GM19438 (cell line): ENCODE results near the gene CCDC91.

Experiments used
- ATAC-seq: cut with Tn5 transposase; IDR thresholded peaks from one replicate; pipeline ENCODE4 v1.9.1; 2021; ENCODE audit warnings: low read depth; ENCODE audit not compliant: unreplicated experiment

The CCDC91 gene

DNA sequence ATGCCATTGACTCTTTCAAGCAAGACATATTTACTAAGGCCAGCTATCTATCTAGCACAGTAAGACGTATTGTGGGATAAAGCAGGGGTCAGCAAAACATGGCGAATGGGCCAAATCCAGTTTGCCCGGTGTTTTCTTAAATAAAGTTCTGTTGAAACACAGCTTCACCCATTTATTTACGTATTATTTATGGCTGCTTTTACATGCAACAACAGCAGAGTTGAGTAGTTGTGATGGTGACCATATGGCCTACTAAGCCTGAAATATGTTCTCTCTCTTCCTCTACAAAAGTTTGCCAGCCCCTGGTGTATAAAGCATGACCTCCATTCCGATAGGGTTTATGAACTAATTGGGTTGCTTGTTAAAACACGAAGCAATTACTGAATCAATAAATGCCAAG, 322.1 kb downstream of the CCDC91 start:
- no peak for ATAC-seq

DNA sequence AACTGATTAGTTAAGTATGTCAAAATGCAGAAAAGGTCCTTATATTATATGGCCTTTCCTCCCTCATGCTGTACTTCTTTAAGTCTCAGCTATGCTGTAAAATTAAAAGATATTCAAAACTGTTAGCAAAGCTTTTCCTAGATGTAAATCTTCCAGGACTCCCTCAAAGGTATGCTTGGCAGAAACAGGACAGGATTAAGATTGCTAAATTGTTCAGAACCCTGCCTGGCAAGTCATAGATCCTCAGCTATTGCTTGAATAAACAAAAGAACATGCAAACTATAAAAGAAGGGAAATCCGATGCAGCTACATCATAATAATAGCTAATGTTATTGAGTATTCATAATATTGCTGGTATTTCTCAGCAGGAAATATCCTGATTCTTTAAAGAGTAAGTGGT, 322.6 kb downstream of the CCDC91 start:
- no peak for ATAC-seq

DNA sequence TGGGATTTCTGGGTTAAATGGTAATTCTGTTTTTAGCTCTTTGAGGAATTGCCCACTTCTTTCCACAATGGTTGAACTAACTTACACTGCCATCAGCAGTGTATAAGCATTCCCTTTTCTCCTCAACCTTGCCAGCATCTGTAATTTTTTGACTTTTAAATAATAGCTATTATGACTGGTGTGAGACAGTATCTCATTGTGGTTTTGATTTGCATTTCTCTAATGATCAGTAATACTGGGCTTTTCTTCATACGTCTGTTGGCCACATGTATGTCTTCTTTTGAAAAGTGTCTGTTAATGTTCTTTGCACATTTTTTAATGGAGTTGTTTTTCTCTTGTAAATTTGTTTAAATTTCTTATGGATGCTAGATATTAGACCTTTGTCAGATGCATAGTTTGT, 323.7 kb downstream of the CCDC91 start:
- ATAC-seq = no peak

DNA sequence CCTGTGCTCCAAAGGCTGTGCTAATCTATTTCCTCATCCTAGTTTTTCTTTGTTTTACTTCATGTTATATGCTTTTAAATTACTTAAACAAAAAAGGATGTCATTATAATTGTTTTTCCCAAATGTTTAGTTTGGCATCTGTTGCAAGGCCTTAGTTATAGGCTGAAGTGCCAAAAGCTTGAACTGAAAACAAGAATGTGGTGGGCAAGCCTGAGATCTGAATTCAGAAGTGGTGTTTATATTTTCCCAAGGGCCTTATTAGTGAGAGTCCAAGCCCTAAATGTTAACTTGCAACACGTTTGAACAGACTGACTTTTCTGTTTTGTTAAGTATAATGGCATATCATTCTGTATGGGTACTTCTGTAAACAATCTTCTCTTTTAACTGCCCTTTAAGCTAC, 326.8 kb downstream of the CCDC91 start:
- ATAC-seq = no peak

DNA sequence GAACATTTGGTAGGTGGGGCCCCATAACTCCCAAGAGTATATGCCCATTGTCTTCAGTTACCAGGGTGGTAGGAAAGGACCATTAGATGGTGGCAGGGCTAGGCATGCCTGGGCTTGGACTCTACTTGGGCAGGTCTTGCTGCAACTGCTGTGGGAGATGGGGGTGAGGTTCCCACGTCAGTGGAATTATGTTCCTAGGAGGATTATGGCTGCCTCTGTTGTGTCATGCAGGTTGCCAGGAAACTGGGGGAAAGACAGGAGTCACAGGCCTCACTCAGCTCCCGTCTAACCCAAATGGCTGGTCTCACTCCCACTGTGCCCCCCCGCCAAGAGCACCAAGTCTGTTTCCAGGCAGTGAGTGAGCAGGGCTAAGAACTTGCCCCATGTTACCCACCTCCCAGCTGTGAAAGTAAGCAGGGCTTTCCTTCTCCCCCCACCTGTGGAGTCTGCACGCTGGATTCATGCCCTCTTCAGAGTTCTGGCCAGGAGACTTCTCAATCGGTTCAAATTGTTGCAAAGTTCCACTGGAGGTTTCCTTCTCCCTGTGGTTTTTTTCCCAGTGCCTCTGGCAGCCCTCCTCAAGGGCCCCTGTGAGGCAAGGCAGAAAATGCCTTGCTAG, 337.5 kb downstream of the CCDC91 start:
- no peak for ATAC-seq

DNA sequence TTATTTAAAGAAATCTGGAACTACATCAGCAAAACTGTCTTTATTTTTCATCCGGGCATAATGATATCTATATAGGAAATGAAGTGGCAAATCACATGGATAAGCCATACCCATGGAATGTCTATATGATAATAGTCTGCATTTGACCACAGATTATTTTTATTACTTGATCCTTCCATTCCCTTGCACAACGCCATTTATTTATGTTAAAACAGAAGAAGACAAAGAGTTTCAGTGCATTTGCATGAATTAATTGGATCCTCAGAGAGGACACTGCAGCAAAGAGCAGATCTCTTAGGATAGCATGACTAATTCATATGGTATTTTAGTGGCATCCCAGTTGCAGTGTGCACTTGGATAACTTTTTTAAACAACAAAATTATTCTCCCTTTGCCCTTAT, 345.0 kb downstream of the CCDC91 start:
- no peak for ATAC-seq

DNA sequence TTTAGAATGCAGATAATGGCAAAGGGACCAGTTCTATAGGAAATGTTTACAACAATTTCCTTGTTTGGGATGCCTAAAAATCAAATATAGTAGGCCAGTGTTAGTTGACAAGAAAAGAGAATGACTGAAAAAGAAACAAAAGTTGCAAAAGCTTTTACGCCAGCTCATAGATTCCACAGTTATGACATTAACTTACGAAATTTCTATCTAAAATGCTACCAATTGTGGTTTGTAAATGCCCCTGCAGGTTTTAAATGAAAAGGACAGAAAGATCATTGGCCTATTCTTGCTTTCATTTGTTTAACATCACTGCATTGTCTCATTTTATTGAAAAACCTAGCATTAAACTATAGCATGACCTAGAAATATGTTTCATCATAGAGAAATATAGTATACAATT, 345.8 kb downstream of the CCDC91 start:
- ATAC-seq = no peak

DNA sequence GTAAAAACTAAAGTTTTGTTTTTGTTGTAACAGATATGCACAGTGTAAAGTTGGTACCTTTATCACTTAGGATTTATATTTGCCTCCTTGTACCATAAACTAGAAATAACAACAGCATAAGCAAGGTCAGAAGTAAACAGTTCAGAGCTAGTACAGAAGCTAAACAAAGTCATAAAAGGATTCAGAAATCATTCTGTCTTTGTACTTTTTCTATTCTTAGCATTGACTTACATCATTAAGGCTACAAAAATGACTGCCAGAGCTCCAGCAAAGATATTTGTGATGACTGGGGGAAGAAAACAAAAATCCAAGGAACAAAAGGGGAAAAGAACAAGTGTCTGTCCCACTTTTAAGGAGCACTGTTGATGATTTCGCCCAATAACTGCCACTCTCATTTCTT, 347.2 kb downstream of the CCDC91 start:
- no peak for ATAC-seq

DNA sequence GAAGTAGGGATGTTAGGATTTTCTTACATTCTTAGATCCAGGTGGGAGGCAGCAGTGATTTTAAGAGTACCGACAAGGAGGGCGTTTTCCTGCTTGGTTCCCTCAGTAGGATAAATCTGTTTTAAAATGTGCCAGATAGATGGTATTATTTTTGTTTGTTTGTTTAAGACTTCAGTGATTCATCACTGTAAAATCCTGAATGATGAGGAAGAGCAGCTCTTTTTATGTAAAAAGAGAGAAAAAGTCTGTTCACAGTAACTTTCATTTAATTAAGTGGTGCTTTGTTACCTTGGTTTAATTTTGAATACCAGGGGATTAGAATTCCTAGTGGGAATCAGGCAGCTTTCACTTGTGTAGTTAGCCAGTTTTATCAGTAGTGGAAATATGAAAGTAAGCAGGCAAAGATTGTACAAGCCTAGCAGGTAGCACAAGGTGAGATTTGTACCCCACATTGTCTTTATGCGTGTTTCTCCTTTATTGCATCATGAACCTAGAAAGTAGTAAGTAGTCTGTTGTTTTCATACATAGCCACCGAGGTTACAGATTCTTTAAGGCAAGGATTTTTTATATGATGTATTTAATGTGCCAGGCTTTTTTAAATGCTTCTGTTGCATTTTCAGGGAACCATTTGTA, 349.6 kb downstream of the CCDC91 start:
- ATAC-seq = no peak

DNA sequence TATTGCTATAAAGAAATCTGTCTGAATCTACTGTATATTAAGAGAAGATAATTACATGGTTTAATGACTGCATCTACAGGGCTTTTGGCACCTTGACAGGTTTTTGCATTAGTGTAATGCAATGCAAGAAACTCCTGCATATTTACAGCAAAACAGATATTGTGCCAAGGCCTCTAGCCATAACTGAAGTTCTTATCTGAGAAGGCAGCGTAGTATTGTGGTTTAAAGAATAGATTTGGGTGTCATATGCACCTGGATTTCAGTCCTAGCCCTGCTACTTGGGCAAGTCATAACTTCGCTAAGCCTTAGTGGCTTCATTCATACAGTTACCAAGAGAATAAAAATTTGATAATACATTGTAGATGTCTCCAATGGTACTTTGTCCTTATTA, 350.1 kb downstream of the CCDC91 start:
- ATAC-seq = no peak

DNA sequence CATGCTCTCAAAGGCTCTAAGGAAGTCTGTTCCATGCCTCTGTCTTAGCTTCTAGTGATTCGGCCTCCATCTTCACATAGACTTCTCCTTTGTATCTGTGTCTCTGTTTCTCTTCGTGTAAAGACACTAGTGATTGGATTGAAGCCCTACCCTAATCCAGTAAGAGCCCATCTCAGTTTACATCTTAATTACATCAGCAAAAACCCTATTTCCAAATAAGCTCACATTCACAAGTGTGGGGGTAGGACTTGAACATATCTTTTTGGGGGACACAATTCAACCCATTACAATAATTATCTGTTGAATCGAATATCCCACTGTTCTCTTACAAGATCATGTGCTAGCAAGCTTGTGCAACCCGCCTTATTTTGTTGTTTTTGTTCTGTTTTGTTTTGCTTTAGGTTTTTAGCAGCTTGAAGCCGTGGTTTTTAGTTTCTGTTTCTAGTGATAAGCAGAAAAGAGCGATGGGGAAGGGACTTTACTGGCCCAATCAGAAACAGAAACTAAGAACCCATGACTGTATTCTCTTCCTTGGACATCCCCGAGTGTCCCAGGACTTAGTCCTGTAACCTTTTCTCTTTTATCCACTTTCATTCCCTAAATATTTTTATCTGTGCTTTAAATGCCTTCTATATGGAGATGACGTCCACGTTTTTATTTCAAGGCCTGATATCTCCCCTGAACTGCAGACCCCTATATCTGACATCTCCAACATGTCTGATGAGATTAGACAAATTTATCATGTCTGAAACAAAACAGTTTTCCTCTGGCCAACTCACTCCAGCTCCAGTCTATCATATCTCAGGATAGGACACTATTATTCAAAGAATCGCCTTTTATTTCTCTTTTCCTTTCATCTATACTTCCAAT, 353.0 kb downstream of the CCDC91 start:
- peak; percentile 86 for ATAC-seq

DNA sequence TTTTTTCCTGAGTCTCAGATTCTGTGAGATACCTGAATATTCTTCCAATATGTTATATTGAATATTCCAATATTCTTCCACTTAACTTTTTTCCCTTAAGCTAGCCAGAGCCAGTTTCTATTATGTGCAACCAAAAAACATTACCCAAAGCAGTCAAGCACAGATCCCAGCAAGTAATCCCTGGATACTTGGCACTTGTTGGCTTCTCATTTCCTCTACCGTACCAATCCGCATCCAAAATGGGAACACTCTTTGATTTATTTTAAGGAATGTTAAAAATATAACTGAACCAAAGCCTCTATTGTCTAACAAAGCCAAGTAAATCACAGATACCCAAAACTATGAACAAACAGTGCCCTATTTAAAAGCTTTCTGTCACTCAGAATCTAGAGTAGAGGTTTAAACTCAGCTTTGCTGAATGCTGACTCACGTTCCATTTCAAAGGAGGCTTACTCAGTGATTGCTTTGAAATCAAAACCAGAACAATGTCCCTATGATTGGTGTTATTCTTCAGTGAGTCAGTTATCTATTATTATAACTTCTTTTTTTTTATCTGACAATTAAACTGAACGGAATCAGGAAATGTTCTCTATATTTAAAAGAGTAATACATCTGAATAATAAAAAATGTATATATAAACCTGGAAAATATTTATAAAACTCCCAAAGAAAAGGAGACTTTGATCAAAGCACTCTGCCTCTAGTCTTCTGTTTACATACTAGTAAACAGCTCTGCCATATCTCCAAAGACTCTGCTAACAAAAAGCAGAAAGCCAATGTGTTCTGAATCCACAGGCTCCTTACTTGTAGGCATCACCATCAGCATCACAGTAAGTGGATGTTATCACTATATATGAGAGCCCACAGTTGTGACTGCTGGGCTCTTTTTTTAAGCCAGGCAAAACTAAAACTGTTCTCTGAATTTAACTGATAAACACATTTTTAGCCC, 360.8 kb downstream of the CCDC91 start:
- no peak for ATAC-seq

DNA sequence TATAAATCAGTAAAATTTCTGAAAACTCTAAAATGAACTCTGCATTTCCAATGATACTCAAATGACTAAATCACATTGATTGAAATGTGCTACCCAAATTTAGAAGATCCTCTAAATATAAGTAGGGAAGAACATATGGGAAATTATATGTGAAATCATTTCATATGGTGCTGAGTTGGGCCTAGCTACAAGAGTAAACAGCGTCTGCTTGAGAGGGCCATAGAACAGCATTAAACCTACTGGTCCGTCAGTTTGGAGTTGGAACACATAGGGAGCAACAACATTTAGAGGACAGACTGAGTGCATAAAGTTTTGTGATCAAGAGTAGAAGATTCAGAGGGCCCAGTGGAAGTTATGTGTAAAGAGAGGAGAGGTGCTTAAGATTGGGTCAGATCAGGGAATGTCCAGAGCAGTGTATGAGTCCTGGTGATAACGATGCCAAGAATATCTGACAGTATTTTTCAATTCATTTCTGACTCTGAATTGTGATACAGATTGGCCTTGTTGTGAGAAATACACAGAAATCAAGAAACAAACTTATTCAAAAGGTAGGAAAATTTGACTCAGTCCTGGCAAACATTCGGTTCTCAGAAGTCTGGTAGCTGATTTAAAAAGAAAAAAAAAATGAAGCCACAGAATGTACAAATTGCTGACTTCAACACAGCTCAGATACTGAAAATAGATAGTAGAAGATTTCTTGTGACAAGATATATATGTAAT, 362.2 kb downstream of the CCDC91 start:
- no peak for ATAC-seq

DNA sequence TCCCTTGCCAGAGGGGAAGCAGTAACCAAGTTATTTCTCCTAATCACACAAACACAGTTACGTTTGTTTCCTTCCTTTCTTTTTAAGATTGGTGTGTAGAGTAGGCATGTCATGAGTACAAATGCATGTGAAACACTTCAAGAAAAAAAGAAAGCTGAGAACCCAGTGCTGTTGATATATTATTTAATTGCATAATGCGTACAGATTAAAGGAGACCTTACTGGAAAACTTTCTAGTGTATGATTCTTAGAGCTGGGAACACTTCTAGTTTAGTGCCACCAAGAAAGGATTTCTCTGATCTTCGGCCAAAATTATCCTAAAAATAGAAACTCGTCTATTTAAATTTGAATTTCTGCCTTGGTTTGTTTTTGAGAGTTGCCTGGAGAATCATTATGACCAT, 365.5 kb downstream of the CCDC91 start:
- no peak for ATAC-seq

DNA sequence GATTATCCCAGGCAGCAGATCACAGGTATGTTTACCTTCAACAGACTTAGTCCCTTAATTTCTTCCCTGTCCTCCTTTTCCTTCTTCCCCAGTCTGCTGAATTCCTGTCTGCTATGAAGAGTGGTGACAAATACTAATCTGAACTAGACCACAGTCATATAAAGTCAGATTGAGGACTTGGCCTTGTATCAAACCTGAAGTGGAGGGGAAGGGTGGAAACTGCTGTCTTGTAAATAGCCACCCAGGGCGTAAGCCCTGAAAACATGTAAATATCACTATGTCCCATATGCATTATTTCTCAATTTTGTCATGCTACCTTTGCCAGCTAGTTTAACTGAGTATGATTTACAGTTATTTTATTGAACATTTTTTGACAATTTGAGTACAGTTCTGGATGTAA, 368.0 kb downstream of the CCDC91 start:
- no peak for ATAC-seq

DNA sequence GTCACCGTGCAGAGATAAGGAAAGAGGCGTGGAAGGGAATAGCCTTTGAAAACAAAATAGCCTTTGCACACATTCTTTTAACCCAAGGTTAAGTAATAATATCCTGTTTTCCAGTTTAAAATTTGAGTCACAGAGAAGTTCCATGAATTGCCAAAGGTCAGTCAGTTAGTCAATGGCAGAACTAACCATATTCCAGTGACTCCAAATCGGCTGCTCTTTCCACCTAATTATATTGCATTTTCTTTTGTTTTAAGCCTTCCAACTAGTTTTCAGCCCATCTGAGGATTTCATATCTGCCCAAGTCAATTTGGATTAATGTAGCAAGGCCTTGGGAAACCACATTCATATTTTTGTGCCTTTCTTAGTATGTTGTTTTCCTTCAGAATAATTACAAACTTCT, 373.0 kb downstream of the CCDC91 start:
- no peak for ATAC-seq

DNA sequence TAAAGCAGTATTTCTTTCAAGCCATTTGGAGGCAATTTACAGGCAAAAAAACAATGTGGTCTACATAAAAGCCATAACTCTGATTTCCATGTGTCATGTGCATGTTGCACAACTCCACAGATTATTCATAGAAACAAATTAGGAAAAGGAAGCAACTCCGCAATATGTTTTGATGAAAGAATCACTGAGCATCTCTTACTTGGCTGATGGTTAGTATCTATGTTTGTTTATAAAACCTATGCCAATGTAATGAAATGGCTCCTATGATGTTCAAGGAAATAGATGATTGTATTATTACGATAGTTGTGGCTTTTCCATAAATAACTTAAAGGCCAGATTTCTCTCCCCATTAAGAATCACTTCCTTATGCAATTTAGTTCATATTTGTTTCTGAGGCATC, 373.7 kb downstream of the CCDC91 start:
- no peak for ATAC-seq

DNA sequence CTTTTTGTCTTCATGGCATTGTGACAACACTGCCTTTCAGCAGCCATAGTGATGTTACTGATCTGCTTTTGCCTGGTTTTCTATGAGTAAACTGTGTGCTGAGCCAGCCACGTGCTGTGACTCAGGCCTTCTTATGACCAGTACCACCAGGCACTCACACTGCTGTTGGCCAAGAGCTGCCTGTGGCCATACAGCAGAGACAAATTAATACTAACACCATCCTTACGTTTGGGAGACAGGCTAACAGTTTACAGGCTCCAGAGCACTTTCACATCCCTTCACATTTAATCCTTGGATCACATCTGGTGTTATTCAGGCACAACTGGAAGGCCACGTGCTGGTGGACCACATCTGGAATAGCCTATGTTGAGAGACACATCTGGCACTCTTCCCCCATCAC, 377.9 kb downstream of the CCDC91 start:
- ATAC-seq = no peak

DNA sequence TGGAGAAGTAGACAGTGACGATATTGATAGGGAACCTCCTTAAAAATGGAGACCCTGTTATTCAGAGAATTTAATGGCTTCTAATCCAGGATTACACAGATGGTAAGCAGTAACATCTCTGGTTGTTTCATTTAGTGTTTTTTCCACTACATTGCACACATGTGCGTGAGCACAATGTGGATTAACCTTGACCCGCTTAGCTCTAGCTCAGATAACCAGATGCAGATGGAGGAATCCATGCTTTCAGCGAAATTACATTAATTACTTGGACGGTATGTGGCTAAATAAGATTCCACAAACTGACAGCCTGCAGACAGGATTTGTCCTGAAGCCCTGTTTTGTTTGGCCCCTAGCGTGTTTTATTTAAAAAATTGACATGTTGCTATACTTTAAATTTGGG, 378.4 kb downstream of the CCDC91 start:
- no peak for ATAC-seq
